Germinal center (tissue), 1 donor: ENCODE measurements around the gene TTC7B.

ENCODE experiments used
- DNase-seq: peaks from one replicate; pipeline ENCODE4 v3.0.0; 2012; ENCODE audit warnings: mixed read lengths, low spot score

The TTC7B gene

DNA sequence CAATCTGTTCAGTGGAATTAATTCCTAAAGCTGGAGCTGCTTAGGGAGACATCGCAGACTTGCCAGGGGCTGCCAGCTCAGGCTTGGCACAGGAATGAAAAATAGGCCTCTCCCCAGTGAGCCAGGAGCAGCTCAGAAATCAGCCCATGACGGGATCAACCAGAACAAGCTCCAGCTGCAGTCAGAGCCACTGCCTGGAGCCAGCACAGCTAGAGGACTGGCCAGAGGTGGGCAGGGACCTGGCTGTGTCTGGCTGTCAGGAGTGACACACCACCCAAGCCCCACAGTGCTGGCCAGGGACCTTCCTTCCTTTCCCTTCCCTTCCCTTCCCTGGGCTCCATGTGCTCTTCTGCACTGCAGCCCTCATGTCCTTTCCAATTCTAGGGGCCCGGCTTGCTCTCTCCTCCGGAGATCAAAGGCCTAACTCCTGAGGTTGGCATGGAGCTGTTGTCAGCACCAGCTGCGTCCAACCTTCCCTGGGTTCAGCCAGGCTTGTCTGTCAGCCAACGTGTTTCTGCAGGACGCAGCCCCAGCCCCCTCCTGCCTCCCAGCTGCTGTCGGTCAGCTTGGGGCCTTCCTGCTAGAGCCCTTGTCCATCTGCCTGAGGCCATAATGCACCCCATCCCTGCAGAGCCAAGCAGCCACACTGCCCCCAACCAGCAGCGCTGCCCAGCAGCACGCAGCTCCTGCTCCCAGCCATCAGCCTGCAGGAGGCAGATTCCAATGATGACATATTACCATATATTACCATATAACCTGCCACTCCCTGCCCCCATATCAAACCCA, 270.1 kb downstream of the TTC7B start:
- DNase-seq = no peak

GRCh38 chr14:90545382-90545781, 270.8 kb downstream of the TTC7B start:
- DNase-seq = no peak

DNA sequence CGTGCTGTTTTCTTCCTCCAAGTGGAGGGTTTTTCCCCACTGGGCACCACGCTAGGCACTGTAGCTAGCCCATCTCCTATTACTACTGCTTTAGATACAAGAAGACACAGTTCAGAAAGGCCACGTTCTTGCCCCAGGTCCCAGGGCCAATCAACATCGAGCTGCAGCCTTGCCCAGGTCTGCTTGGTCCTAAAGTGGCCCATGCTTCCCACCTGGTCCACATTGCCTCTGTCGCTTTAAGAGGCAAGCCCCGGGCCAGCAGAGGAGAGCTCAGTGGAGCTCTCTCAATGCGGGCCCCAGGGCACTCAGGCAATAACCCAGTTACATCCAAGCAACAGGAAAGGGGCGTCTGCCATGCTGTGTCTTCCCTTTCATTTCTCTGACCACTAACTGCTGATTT, 271.3 kb downstream of the TTC7B start:
- DNase-seq = no peak

GRCh38 chr14:90544566-90544965, 271.7 kb downstream of the TTC7B start:
- DNase-seq = no peak

DNA sequence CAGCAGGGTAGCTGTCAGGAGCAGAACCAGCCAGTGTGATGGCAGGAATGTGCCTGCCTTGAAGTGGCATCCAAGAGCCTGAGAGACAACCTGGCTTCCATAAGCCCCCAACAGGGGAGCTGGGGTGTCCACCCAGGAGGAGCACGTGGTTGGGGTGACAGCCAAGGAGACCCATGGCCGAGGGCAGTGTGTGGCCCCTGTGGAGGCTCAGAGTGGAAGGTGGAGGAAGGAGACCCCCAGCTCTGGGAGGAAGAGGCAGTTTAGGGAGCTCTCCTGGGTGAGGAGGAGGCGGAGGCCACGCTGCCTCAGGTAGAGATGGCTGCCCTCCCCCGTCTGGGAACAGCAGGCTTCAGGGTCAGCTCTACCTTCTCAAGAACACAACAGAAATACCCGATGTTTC, 272.4 kb downstream of the TTC7B start:
- no peak for DNase-seq

GRCh38 chr14:90541076-90541634, 275.1 kb downstream of the TTC7B start:
- DNase-seq = no peak

GRCh38 chr14:90540437-90540836, 275.8 kb downstream of the TTC7B start:
- DNase-seq = no peak

GRCh38 chr14:90539996-90540395, 276.2 kb downstream of the TTC7B start:
- no peak for DNase-seq

DNA sequence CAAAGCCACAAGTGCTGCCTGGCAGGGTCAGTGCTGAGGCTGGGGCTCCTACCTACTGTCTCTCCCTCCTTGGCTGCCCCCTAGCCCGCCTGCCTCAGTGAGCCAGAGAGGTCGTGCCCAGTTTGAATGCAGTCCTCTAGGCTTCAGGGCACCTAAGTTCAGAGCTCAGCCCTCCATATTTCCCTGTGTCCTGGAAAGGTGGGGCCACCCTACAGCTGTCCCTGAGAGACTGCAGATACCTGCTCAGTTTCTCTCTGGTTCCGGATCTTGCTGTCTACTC, 276.8 kb downstream of the TTC7B start:
- DNase-seq = no peak

DNA sequence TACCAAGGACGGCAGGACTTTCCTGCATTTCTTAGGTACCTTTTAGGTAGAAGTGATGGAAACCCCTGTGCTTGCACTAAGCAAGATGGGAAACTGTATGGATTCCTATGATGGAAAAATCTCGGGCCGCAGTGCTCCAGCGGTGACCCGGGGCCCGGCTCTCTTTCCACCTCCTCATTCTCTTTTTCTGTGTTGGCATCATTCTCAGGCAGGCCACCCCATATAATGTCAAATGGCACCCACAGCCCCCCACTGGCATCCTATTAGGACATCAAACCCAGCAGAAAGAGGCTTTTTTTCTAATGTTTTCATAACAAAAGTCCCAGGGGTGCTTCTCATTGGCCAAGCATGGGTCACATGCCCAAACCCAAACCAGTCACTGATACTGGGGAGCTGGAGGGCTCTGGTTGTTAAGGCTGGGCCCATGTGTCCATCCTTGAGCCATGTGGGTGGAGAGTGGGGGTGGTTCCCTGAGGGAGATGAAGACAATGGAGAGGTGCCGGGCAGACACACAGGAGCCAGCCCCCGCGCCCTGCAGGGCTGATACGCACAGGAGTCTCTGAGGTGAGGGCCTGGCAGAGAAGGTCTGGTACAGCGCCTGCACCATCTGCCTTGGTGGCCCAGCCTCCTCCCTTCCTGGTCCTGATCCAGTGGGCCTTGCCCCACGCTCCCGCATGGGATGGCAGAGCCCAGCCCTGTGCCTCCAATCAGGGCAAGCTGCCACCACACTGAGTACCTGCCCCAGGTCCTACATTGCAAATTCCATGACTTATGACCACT, 277.3 kb downstream of the TTC7B start:
- no peak for DNase-seq

- DNase-seq = no peak
Observed at GRCh38 chr14:90538095-90538494, 278.1 kb downstream of the TTC7B start.

GRCh38 chr14:90536511-90537191, 279.6 kb downstream of the TTC7B start:
- no peak for DNase-seq

DNA sequence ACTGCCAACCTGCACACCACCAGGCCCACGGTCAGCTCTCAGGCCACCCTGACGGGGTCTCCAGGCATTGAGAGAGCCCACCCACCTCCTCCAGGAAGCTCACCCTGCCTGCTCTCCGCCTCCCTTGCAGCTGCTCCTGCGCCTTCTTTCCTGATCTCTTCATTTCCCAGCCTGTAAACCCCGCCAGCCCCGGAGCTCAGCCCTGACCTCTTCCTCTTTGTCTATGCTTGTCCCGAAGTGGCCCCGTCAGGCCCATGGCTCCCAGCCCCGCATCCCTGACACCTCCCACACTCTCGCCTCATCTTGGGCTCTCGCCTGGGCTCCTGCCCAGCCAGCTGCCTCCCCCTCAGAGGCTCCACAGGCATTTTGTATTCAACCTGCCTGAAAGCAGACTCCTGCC, 280.1 kb downstream of the TTC7B start:
- no peak for DNase-seq

DNA sequence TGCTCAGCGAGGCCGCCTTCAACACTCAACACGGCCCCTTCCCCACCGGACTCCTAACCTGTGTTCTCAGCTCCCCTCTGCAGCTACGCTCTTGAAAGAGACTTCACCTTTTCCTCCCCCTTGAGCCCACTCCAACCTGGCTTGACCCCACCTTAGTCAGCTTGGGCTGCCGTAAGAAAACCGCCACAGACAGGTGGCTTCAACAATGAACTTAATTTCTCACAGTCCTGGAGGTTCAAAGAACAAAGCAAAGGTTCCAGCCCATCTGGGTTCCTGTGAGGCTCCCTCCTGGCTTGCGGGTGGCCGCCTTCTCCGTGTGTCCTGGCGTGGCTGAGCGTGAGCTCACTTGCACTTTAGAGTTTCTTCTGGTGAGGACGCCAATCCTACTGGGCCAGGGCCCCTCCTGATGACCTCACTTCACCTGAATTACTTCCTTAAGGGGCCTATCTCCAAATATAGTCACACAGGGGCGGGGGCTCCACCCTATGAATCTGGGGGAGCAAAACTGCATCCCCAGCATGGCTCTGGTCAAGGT, 280.6 kb downstream of the TTC7B start:
- no peak for DNase-seq

- DNase-seq = no peak
Observed at GRCh38 chr14:90534838-90535555, 281.2 kb downstream of the TTC7B start.

DNA sequence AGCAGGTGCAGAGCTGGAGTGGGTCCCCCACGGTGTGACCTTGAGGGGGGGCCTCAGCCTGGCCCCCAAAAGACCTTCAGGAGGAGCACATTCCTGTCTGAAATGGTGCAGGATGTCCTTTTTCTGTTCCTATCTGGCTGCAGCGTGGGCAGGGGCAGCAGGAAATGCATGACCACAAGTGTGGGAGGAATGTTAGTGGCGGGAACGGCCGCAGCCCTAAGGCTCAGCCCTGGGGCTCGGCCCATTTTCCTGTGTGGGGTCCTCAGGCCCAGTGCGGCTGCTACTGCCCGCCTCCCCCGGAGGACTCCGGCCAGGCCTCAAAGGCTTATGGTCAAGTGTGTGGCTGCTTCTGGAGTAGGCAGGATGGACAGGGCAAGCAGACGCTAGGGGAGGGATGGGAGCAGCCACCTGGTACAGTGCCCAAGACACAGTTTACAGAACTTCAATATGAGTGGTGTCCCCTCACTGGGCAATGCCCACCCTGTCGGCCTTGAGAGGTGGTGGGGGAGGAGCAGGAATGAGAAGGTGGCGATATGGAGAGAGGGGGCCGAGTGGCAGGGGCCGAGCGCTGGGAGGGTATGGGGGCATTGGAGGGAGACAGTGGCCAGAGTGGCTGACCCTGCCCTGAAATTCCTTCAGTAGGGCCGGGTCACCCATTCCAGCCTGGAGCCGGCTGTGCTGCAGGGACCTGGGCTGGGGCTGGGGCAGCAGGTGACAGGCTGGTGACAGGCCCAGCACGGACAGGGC, 282.0 kb downstream of the TTC7B start:
- no peak for DNase-seq

DNA sequence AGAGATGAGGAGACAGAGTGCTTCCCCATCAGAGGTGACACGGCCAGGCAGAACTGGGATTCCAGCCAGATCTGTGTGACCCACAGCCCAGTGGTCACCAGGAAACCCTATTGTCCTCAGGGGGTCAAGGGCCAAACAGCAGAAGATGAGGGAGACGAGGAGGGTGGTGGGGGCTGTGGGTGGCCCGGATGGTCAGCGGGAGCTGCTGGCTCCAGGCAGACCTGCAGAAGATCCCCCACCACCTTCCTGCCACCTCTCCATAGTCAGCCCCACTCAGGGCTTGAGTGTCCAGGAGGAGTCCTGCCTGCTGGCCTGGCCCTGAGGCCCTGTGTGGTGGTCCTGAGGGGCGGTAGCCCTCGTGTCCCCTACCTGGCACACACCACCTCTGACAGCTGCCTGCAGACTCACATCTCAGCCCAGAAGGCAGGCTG, 282.6 kb downstream of the TTC7B start:
- no peak for DNase-seq

DNA sequence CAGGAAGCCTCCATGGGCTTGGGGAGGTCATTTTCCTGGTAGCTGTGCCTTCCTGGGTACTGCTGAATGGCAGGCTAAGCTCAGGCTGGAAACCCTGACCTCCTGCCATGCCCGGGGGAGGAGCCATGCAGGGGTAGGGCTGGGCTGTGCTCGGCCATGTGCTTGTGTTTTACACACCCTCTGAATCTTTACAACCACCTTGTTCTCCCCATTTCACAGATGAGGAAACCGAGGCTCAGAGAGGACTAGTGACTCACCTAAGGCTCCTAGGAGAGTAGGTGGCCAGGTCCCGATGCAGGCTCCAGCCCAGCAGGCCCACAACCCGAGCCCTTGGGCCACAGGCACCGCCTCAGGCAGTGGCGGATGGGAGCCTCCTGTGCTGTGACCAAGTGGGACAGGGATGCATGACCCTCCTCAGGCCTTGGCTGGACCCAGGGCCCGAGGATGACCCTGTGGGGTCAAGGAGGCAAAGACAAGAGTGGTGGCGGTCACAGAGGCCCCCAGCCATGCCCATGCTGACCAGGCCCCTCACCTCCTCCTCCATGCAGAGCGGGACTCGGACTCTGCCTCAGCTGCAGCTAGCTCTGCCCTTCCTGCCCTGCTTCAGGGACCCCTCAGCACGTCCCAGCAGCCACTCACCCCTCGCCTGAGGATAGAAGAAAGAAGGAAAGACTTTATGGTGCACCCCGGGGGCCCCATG, 283.3 kb downstream of the TTC7B start:
- DNase-seq = no peak

DNA sequence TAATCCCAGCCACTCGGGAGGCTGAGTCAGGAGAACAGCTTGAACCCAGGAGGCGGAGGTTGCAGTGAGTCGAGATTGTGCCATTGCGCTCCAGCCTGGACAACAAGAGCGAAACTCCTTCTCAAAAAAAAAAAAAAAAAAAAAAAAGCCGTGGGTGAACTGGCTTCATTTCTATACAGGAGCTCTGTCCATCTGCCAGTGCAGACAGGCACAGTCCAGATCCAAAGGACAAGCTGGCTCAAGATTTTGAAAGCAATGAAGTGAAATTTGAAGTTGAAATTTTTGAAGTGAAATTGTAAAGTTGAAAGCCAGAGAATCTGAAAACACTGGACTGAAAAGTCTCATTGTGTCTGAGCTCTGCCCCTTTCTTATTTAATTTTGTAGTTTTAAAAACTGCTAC, 284.7 kb downstream of the TTC7B start:
- no peak for DNase-seq

GRCh38 chr14:90530523-90530922, 285.7 kb downstream of the TTC7B start:
- no peak for DNase-seq

DNA sequence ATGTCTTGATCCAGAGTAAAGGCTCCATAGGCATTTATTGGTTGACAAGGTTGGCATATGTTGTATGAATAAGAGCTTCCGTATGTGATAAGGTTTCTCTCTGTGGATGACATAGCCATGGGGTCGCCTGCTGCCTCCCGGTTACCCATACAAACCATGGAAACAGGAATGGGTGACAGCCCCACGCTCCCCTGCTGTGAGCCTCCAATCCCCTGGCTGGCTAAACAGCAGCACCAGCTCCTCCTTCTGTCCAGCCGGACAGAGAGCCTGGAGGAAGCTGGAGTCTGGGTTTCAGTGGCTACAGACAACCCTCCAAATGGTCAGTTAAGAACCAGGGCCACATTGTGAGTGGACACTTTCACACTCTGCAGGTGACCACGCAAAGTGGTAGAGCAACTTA, 288.3 kb downstream of the TTC7B start:
- no peak for DNase-seq
